Mucosa of rectum (tissue), 2 donors: ENCODE measurements around the gene OR2T3.
"Not testable (repeated sequence)": the region's sequence is repeated elsewhere in the genome, so short reads cannot be mapped to it uniquely, and the experiment has no call there.

Experiments used
- H3K27ac ChIP-seq, 2 donors: one replicate each; pipeline ENCODE4 v1.7.0; 2013; ENCODE audit warnings: inconsistent platforms in 2 of 2, low read depth in 2 of 2, low read length in 2 of 2
- H3K27me3 ChIP-seq, 2 donors: one replicate each; pipeline ENCODE4 v1.7.0; 2013; ENCODE audit warnings: low read length in 2 of 2; ENCODE audit not compliant: control insufficient read depth in 2 of 2, insufficient read depth in 2 of 2
- H3K36me3 ChIP-seq, 2 donors: one replicate each; pipeline ENCODE4 v1.7.0; 2013; ENCODE audit warnings: low read length in 2 of 2; ENCODE audit not compliant: control insufficient read depth in 2 of 2, insufficient read depth in 2 of 2
- H3K4me1 ChIP-seq, 2 donors: one replicate each; pipeline ENCODE4 v1.7.0; 2013; ENCODE audit warnings: low read length in 2 of 2, mild to moderate bottlenecking in 1 of 2; ENCODE audit not compliant: control insufficient read depth in 2 of 2, insufficient read depth in 2 of 2
- H3K4me3 ChIP-seq, 2 donors: one replicate each; pipeline ENCODE4 v1.7.0; 2013; ENCODE audit warnings: low read length in 2 of 2
- H3K9ac ChIP-seq, 2 donors: one replicate each; pipeline ENCODE4 v1.7.0; 2013; ENCODE audit warnings: low read length in 2 of 2, low read depth in 1 of 2, mild to moderate bottlenecking in 1 of 2
- H3K9me3 ChIP-seq, 2 donors: one replicate each; pipeline ENCODE4 v1.7.0; 2013; ENCODE audit warnings: low read length in 2 of 2; ENCODE audit not compliant: control insufficient read depth in 2 of 2
- donor health status: healthy.
- donor health status: Normal muscosa, but diverticular disease.

Gene OR2T3

DNA sequence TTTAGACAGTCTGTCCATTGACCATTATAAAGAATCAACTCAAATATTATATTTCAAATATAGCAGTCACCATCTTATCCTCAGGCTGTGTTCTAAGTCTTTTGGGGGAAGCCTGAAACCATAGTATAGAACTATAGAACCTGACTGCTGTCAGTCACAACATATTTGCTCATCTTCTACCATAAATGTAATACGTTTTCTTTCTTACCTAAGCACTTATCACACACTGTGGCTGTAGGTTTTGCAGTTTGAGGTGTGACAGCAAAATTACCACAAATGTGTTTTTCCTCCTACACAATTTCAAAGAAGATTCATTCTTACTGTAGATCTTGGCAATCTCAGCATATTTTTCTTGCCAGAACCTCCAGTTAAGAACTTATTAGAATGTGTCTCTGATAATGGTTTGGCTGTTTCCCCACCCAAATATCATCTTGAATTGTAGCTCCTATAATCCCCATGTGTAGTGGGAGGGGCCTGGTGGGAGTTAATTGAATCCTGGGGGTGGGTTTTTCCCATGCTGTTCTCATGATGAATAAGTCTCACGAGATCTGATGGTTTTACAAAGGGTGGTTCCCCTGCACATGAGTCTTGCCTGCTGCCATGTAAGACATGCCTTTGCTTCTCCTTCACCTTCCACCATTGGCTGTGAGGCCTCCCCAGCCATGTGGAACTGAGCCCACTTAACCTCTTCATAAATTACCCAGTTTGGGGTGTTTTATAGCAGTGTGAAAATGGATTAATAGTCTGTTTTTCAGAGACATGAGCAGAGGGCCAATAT, 30.5 kb upstream of the OR2T3 start:
- H3K4me3 ChIP-seq, H3K4me1 ChIP-seq, H3K27me3 ChIP-seq, H3K27ac ChIP-seq, H3K9ac ChIP-seq, H3K9me3 ChIP-seq, H3K36me3 ChIP-seq: not testable (repeated sequence)

DNA sequence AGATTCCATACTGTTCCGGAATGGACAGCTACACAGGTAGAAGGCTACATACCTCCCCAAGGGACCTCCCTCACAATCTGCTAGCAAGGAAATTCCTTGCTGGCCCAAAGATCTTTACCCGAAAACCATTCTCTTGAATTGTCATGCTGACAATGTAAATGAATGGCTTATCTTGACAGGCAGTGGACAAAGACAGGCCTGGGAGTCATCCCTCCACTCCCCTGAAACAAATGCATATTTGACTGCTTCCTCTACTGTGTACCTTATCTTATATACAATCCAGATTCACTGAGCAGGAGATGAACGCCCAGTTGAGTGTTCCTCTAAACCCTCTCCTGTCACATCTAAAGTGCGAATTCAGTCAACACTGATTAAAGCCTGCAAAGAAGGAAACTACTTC, 28.5 kb upstream of the OR2T3 start:
- not testable (repeated sequence) for H3K27me3 ChIP-seq

DNA sequence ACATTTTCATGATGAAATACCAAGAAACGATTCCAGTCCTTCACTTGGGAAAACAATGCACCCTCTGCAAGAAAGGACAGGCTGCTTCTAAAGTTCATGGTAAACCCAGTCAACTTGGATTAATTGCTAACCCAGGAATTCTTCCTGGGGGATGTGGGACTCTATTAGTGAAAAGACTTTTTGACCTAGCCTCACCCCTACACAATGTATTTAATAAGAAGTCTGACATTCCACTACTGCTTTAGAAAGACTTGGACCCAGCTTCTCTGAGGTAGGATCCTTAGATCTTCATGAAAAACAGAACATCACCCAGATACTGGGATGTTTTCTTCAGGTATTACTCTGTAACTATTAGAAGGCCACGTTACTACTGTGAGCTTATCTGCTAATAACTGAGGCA, 27.8 kb upstream of the OR2T3 start, which contains the start of gene OR2T2:
TSS of gene OR2T2 (plus strand) at position 239 of the 400 bp plus-strand sequence. CDS start 7,161 bp downstream, outside the sequence.
- not testable (repeated sequence) for H3K27me3 ChIP-seq, H3K27ac ChIP-seq, H3K4me1 ChIP-seq, H3K9ac ChIP-seq, H3K36me3 ChIP-seq, H3K9me3 ChIP-seq, H3K4me3 ChIP-seq

More for the DNA sequence above, 28.5 kb upstream of the OR2T3 start:
- H3K36me3 ChIP-seq, H3K4me3 ChIP-seq, H3K4me1 ChIP-seq, H3K9ac ChIP-seq, H3K27ac ChIP-seq, H3K9me3 ChIP-seq: not testable (repeated sequence)

DNA sequence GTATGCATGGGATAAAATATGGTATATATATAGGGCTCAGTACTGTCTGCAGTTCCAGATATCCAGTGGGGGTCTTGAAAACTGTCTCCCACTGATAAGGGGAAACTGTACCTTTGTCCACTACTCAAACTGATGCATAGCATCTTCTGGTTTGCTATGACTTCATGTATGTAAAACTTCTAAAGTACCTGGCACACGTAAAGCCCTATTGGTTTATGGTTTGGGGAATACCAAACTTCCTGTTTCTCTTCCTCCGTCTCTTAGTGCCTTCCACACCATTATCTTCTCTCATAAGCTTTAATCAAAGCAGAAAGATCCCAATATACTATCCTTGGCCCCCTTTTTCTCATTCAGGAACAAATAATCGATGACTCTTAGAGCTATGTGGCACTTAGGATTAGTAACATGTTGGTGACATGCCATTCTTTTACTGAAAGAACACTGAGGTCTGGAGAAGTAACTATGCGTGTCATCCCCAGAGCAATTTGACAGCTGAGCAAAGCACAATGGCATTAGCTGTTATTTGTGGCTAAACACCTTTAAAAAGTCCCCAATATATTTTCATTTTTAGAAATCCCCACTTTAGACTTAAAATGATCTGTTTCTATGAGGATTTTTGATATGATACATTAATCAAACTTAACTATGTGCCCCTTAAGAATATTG, 24.6 kb upstream of the OR2T3 start:
- H3K9me3 ChIP-seq, H3K4me3 ChIP-seq, H3K36me3 ChIP-seq, H3K27me3 ChIP-seq, H3K27ac ChIP-seq, H3K9ac ChIP-seq, H3K4me1 ChIP-seq: not testable (repeated sequence)

DNA sequence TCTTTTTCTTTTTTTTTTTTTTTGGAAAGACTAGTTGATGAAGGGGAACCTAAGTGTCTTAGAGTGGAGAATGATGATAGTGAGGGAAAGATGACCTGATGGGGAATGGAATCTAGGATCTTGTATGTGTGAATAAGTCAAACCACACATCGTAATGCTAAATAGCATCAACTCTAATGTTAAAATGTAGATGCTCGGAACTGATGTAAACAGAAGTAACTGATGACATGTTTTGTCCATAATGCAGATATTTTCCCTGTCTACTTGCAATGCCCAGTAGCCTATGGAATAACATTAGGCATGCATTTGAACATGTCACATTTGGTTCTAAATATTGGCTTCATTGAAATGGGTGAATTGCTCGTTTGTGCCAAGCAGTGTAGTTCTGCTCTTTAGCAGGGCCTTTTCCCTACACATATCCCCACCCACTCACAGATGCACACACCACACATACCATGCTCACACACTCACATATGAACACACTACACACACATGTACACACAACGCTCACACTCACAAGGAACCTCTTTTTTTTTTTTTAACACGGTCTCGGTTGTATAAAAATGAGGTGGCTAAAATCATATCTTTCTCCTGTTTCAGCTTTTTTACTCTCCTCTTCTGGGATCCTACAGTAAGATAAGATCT, 23.2 kb upstream of the OR2T3 start:
- not testable (repeated sequence) for H3K4me1 ChIP-seq, H3K9ac ChIP-seq, H3K4me3 ChIP-seq, H3K9me3 ChIP-seq, H3K27ac ChIP-seq, H3K27me3 ChIP-seq, H3K36me3 ChIP-seq

DNA sequence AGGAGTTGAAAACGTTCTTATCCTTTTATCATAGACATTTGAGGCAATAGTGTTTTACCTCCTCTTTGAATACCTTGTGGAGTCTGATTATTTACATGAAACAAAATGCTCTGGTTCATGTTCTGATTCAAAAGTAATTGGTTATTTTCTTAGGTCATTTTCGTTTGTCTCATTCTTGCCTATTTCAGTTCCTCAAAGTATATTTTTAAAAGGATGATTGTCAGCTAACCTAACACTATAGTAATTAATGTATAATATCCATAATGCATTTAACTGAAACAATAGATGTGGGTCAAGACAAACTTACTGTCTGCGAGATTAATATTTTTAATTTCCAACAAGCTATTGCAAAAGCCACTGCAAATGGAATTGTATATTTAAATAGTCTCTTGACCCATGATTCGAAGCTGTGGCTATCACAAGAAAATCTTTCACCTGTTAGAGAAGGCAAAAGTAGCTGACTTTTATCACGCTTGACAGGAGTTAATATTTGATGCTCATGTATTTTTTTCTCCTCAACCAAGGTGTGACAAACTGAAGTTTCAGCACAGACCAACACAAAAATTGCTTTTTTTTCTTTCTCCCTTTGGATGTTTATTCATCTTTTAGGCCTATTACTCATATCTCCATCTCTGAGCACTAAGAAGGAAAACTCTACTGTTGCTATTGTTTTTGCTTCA, 22.5 kb upstream of the OR2T3 start:
- H3K36me3 ChIP-seq, H3K27me3 ChIP-seq, H3K4me1 ChIP-seq, H3K27ac ChIP-seq, H3K9me3 ChIP-seq, H3K9ac ChIP-seq, H3K4me3 ChIP-seq: not testable (repeated sequence)

DNA sequence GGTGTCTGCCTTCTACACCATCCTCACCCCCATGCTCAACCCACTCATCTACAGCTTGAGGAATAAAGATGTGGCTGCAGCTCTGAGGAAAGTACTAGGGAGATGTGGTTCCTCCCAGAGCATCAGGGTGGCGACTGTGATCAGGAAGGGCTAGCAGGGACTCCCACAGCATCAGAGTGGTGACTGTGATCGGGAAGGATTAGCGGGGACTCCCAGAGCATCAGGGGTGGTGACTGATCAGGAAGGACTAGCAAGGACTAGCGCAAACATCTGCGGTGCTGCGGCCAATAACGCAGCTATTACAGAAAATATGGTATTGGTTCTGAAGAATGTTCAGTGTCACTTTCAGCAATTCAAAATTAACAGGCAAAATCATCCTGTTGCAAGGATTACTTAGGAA, 19.5 kb upstream of the OR2T3 start:
- H3K27me3 ChIP-seq, H3K4me1 ChIP-seq, H3K36me3 ChIP-seq, H3K4me3 ChIP-seq, H3K9ac ChIP-seq, H3K27ac ChIP-seq, H3K9me3 ChIP-seq: not testable (repeated sequence)

DNA sequence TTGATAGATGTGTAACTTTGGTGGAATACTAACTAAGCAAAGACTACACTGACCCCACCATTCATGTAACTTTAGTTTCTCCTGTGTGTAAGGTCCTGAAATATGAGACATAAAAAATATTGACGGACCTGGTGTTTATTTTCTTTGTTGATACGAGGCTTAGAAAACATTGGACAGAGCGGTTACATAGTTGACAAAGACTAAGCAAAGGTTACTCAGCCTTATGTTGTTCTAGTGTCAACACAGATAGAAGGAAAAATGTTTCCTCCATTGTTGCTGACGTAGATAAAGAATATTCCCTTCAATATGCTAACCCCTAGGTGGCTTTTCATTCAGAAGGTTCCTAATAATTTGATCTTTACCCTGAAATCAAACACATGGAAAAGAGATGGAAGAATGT, 18.1 kb upstream of the OR2T3 start:
- H3K27ac ChIP-seq, H3K36me3 ChIP-seq, H3K27me3 ChIP-seq, H3K4me1 ChIP-seq, H3K9me3 ChIP-seq, H3K4me3 ChIP-seq, H3K9ac ChIP-seq: not testable (repeated sequence)

DNA sequence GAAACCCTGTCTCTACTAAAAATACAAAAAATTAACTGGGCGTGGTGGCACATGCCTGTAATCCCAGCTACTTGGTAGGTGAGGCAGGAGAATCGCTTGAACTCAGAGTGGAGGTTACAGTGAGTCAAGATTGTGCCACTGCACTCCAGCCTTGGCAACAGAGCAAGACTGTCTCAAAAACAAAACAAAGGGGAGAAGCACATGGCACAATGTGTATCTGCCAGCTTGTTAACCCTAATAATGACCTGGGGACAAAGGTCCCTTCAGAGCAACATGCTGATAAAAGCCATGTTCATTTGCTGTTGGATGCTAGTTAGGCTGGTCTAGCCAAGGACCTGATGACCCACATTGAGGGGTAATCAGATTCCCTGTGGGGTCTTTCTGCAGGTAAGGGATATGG, 16.5 kb upstream of the OR2T3 start:
- not testable (repeated sequence) for H3K27me3 ChIP-seq, H3K4me1 ChIP-seq, H3K27ac ChIP-seq

DNA sequence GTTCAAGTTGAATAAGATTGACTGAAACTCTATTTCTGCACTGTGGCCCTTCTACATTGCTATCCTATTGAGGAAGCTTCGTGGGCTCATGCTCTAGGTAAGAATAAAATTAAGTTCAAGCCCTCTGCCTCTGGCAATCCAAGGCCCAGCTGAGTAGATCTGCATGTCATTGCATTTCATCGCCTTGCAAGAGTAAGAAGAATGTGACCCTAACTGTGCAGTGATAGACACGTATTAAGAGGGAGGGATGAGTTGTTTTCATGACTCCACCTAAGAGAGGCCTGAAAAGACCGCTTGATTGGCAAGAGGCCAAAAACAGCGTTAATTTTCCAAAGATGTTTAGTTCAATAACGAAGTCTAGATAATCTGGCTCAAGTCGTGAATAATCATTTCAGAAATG, 14.0 kb upstream of the OR2T3 start:
- not testable (repeated sequence) for H3K27ac ChIP-seq, H3K9me3 ChIP-seq, H3K4me3 ChIP-seq, H3K9ac ChIP-seq, H3K4me1 ChIP-seq, H3K36me3 ChIP-seq, H3K27me3 ChIP-seq

More for the DNA sequence above, 16.5 kb upstream of the OR2T3 start:
- H3K9me3 ChIP-seq, H3K9ac ChIP-seq, H3K36me3 ChIP-seq, H3K4me3 ChIP-seq: not testable (repeated sequence)
